K562 (cell line): Measurements from ENCODE around the gene CPTP. TPM values are rescaled to one million over a fixed set of nuclear protein-coding genes. Genes with fewer than 3 reads are reported as not detected.

ENCODE experiments used
- ARHGAP35 ChIP-seq: fragments of 450-650 bp; IDR thresholded peaks from 2 replicates; pipeline ENCODE4 v1.6.1; 2018; ENCODE audit not compliant: partially characterized antibody
- BRF2 ChIP-seq: IDR thresholded peaks from 3 replicates; pipeline ENCODE4 v1.6.1; 2011; ENCODE audit warnings: borderline replicate concordance, mild to moderate bottlenecking; ENCODE audit not compliant: insufficient read length, insufficient read depth
- CBX8 ChIP-seq: fragments of 200-600 bp; sonication (generic); IDR thresholded peaks from 2 replicates; pipeline ENCODE4 v1.6.1; 2012; ENCODE audit warnings: borderline replicate concordance, mixed run types, low read depth, mild to moderate bottlenecking, moderate library complexity, mixed read lengths, low read length, control low read depth, inconsistent platforms; ENCODE audit not compliant: poor library complexity, severe bottlenecking; ENCODE audit errors: extremely low read depth
- ELK3 ChIP-seq: fragments of 450-650 bp; formaldehyde crosslinking; IDR thresholded peaks from 2 replicates; pipeline ENCODE4 v1.4.0; 2020; ENCODE audit warnings: mild to moderate bottlenecking
- IFI16 ChIP-seq: fragments of 250-450 bp; sonication (Bioruptor Pico); IDR thresholded peaks from 2 replicates; pipeline ENCODE4 v2.1.2; 2022; ENCODE audit warnings: mild to moderate bottlenecking, inconsistent platforms
- MEF2D ChIP-seq: conservative IDR thresholded peaks from 2 replicates; pipeline ENCODE4 v1.6.1; 2016; ENCODE audit warnings: low read depth, missing genetic modification characterization, missing compliant biosample characterization
- MITF ChIP-seq: IDR thresholded peaks from 2 replicates; pipeline ENCODE4 v1.6.1; 2014; ENCODE audit warnings: antibody characterized with exemption
- MTA1 ChIP-seq: fragments of 450-650 bp; IDR thresholded peaks from 2 replicates; pipeline ENCODE4 v1.6.1; 2017; ENCODE audit warnings: borderline replicate concordance
- MYNN ChIP-seq, 2 experiments: sonication (generic); formaldehyde crosslinking in 1 of 2; IDR thresholded peaks; 2 replicates each; pipeline versions ENCODE4 v1.5.0 to v1.6.1; 2016 to 2020; ENCODE audit warnings: antibody characterized with exemption in 1 of 2, missing genetic modification reagents in 1 of 2
- PCBP1 ChIP-seq: fragments of 200-400 bp; formaldehyde crosslinking; IDR thresholded peaks from 2 replicates; pipeline ENCODE4 v1.6.1; 2018; ENCODE audit warnings: mild to moderate bottlenecking, low read depth, low read length; ENCODE audit not compliant: poor library complexity, severe bottlenecking
- PURB ChIP-seq: sonication (generic); formaldehyde crosslinking; IDR thresholded peaks from 2 replicates; pipeline ENCODE4 v1.9.0; 2021; ENCODE audit warnings: low read depth, mild to moderate bottlenecking, missing genetic modification reagents
- RFX1 ChIP-seq: fragments of 450-650 bp; IDR thresholded peaks from 2 replicates; pipeline ENCODE4 v1.6.1; 2016; ENCODE audit warnings: mild to moderate bottlenecking, moderate library complexity
- SIN3A ChIP-seq, 2 experiments: fragments of 150-350 bp in 1 of 2; IDR thresholded peaks; 2 replicates each; pipeline ENCODE4 v1.6.1; 2011 to 2016; ENCODE audit warnings: borderline replicate concordance in 2 of 2, low read depth in 2 of 2, low read length in 2 of 2, mild to moderate bottlenecking in 2 of 2, moderate library complexity in 2 of 2; ENCODE audit not compliant: control insufficient read depth in 1 of 2
- YY1 ChIP-seq, 3 experiments: IDR thresholded peaks; 2 replicates each; pipeline ENCODE4 v1.6.1; 2011; ENCODE audit warnings: low read length in 2 of 3, mild to moderate bottlenecking in 2 of 3, moderate library complexity in 2 of 3, borderline replicate concordance in 1 of 3, control low read depth in 1 of 3, low read depth in 1 of 3; ENCODE audit not compliant: insufficient read depth in 3 of 3, insufficient replicate concordance in 2 of 3, control insufficient read depth in 1 of 3, insufficient read length in 1 of 3; ENCODE audit errors: extremely low read depth in 1 of 3
- ZNF184 ChIP-seq: sonication (generic); formaldehyde crosslinking; IDR thresholded peaks from 2 replicates; pipeline ENCODE4 v1.5.0; 2020; ENCODE audit warnings: missing genetic modification reagents
- ZNF274 ChIP-seq: IDR thresholded peaks from 2 replicates; pipeline ENCODE4 v1.6.1; 2011; ENCODE audit warnings: low read depth, mild to moderate bottlenecking, low read length, moderate library complexity, borderline replicate concordance
- polyA plus RNA-seq, 8 experiments: library from polyadenylated mRNA; depleted of rRNA in 4 of 8; stranded (reverse) in 5 of 8; unstranded in 3 of 8; fragments of >200 nt; fragmentation: Nextera tagmentation in 2 of 8; fragmentation: Illumina TruSeq in 1 of 8; extraction: Ambion mirVana in 2 of 8; extraction: Trizol in 1 of 8; gene quantifications; 2 replicates each; pipeline versions ENCODE4 v1.2.1 to v1.2.3, GENCODE V29; 2011 to 2014; ENCODE audit warnings: inconsistent platforms in 1 of 8, missing spikeins in 1 of 8
- total RNA-seq, 7 experiments: library from RNA; depleted of rRNA in 6 of 7; stranded (reverse); fragments of >200 nt in 6 of 7; fragmentation: Illumina TruSeq in 2 of 7; extraction: Trizol in 2 of 7; gene quantifications; 2 replicates each; pipeline versions ENCODE4 v1.2.1 to v1.2.3, GENCODE V29; 2011 to 2021; ENCODE audit warnings: low replicate concordance in 1 of 7
- TF ChIP-seq, protein P1 (sequence below): sonication (generic); IDR thresholded peaks from 2 replicates; pipeline ENCODE4 v1.6.1; 2016
- TF ChIP-seq, protein P2 (sequence below): fragments of 200-400 bp; formaldehyde crosslinking; IDR thresholded peaks from 2 replicates; pipeline ENCODE4 v1.6.1; 2017; ENCODE audit warnings: mild to moderate bottlenecking, low read depth, low read length, moderate library complexity

Gene CPTP
- total and polyA plus RNA-seq, 9 of the 15 experiments (the other 6 are each of a cell fraction or from before 2014, with no cell fraction given) = 0.11 to 25.8 (median 3.5) TPM

GRCh38 chr1:1373815-1374588 is 49.4 kb downstream of the CPTP start (continued):
- TF ChIP-seq CBX8 (no peak), PCBP1 (peak; percentile 8), MITF (no peak), MYNN (IDR thresholded peaks at IDR 0.05) (no peak), MYNN (CRISPR knock-in tag; IDR thresholded peaks at IDR 0.05) (no peak), YY1 (IDR thresholded peaks at IDR 0.05; ENCODE audit: borderline replicate concordance in 1 of 3, control insufficient read depth in 1 of 3, extremely low read depth in 1 of 3, insufficient read depth in 3 of 3, insufficient read length in 1 of 3, insufficient replicate concordance in 2 of 3, low read depth in 1 of 3, low read length in 2 of 3) (no peak), PURB (CRISPR knock-in tag) (no peak), ZNF184 (CRISPR knock-in tag) (no peak), RFX1 (no peak), ZNF274 (no peak), MTA1 (no peak), SIN3A (IDR thresholded peaks at IDR 0.05; ENCODE audit: borderline replicate concordance in 2 of 2, control insufficient read depth in 1 of 2, low read depth in 2 of 2, low read length in 2 of 2) (no peak), IFI16 (CRISPR knock-in tag) (no peak), MEF2D (tag) (no peak), ELK3 (CRISPR knock-in tag) (no peak), BRF2 (no peak), ARHGAP35 (no peak)
- TF ChIP-seq, protein P1, sequence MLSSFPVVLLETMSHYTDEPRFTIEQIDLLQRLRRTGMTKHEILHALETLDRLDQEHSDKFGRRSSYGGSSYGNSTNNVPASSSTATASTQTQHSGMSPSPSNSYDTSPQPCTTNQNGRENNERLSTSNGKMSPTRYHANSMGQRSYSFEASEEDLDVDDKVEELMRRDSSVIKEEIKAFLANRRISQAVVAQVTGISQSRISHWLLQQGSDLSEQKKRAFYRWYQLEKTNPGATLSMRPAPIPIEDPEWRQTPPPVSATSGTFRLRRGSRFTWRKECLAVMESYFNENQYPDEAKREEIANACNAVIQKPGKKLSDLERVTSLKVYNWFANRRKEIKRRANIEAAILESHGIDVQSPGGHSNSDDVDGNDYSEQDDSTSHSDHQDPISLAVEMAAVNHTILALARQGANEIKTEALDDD = no peak
- TF ChIP-seq, protein P2, sequence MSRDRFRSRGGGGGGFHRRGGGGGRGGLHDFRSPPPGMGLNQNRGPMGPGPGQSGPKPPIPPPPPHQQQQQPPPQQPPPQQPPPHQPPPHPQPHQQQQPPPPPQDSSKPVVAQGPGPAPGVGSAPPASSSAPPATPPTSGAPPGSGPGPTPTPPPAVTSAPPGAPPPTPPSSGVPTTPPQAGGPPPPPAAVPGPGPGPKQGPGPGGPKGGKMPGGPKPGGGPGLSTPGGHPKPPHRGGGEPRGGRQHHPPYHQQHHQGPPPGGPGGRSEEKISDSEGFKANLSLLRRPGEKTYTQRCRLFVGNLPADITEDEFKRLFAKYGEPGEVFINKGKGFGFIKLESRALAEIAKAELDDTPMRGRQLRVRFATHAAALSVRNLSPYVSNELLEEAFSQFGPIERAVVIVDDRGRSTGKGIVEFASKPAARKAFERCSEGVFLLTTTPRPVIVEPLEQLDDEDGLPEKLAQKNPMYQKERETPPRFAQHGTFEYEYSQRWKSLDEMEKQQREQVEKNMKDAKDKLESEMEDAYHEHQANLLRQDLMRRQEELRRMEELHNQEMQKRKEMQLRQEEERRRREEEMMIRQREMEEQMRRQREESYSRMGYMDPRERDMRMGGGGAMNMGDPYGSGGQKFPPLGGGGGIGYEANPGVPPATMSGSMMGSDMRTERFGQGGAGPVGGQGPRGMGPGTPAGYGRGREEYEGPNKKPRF = no peak
